ENCODE results near the gene AKAP9.
"Not testable (repeated sequence)": the region's sequence is repeated elsewhere in the genome, so short reads cannot be mapped to it uniquely, and the experiment has no call there.

AKAP9 gene

GRCh38 chr7:91976743-91977142, 36.1 kb downstream of the AKAP9 start:
- Histone ChIP-seq H3K36me3 (replicated peaks) (peaks cover 6% of the 10 kb centered on the region), H3K27me3 (replicated peaks) (no peaks in the 10 kb centered on the region), H3K4me3 (ENCODE audit: low read depth, low read length) (no peak overlapping the region), H3K27ac (no peak overlapping the region)
- TF ChIP-seq CTCF (IDR thresholded peaks at IDR 0.05; ENCODE audit: low read depth, low read length, missing control alignments) = no peak
- in situ Hi-C loops (cut with HindIII; ENCODE audit: low pct_ligation_motif_present, low sequenced_read_pairs) = no loop called here
- no peak for DNase-seq

DNA sequence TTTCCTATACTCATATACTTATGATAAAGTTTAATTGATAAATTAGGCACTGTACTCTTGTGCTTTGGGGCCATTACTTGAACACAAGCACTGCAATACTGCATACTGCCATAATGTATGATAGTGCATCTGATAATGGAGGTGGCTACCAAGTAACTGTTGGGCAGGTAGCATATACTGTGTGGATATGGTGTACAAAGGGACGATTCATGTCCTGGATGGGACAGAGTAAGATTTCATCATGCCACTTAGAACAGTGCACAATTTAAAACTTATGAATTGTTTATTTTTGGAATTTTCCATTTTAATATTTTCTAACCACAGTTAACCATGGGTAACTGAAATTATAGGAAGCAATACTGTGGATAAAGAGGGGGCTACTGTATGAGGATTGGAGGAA, 38.9 kb downstream of the AKAP9 start:
- Histone ChIP-seq H3K36me3 (replicated peaks) (peaks cover 8% of the 10 kb centered on the region), H3K27me3 (replicated peaks) (no peaks in the 10 kb centered on the region), H3K4me3 (ENCODE audit: low read depth, low read length) (no peak overlapping the region), H3K27ac (no peak overlapping the region)
- TF ChIP-seq CTCF (IDR thresholded peaks at IDR 0.05; ENCODE audit: low read depth, low read length, missing control alignments) = no peak
- in situ Hi-C loops (cut with HindIII; ENCODE audit: low pct_ligation_motif_present, low sequenced_read_pairs) = no loop called here
- no peak for DNase-seq

GRCh38 chr7:91982352-91982751, 41.7 kb downstream of the AKAP9 start:
- DNase-seq; H3K36me3 ChIP-seq (replicated peaks); in situ Hi-C loops (cut with HindIII; ENCODE audit: low pct_ligation_motif_present, low sequenced_read_pairs); H3K27me3 ChIP-seq (replicated peaks); H3K4me3 ChIP-seq (ENCODE audit: low read depth, low read length); H3K27ac ChIP-seq: not testable (repeated sequence)

GRCh38 chr7:91988213-91988612, 47.6 kb downstream of the AKAP9 start:
- in situ Hi-C loops (cut with HindIII; ENCODE audit: low pct_ligation_motif_present, low sequenced_read_pairs) = no loop called here
- H3K27ac ChIP-seq = no peak overlapping the region
- no peak for DNase-seq
- H3K36me3 ChIP-seq (replicated peaks) = peaks cover 1% of the 10 kb centered on the region
- no peak overlapping the region for H3K4me3 ChIP-seq (ENCODE audit: low read depth, low read length)
- TF ChIP-seq CTCF (IDR thresholded peaks at IDR 0.05; ENCODE audit: low read depth, low read length, missing control alignments) = no peak
- H3K27me3 ChIP-seq (replicated peaks) = no peaks in the 10 kb centered on the region

DNA sequence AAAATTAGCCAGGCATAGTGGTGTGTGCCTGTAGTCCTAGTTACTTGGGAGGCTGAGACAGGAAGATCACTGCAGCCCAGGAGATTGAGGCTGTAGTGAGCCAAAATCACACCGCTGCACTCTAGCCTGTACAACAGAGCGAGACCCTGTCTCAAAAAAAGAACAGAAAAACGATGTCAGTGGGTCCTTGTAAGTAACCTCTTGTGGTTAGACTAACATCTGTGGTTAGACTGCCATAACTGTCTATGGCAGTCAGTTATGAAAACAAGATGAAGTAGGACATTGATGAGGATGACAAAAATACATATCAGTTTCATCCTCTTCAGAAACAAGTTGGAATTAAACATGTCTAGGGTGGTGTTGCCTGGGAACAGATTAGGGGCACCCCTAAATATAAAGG, 53.3 kb downstream of the AKAP9 start:
- Histone ChIP-seq H3K4me3 (ENCODE audit: low read depth, low read length) (no peak overlapping the region), H3K27ac (no peak overlapping the region), H3K27me3 (replicated peaks) (no peaks in the 10 kb centered on the region), H3K36me3 (replicated peaks) (peaks cover 21% of the 10 kb centered on the region)
- in situ Hi-C loops (cut with HindIII; ENCODE audit: low pct_ligation_motif_present, low sequenced_read_pairs) = no loop called here
- no peak for TF ChIP-seq CTCF (IDR thresholded peaks at IDR 0.05; ENCODE audit: low read depth, low read length, missing control alignments)
- DNase-seq = no peak

- DNase-seq = no peak
- Histone ChIP-seq H3K27ac (no peak overlapping the region), H3K4me3 (ENCODE audit: low read depth, low read length) (no peak overlapping the region), H3K27me3 (replicated peaks) (no peaks in the 10 kb centered on the region), H3K36me3 (replicated peaks) (peaks cover 21% of the 10 kb centered on the region)
- in situ Hi-C loops (cut with HindIII; ENCODE audit: low pct_ligation_motif_present, low sequenced_read_pairs) = no loop called here
- no peak for TF ChIP-seq CTCF (IDR thresholded peaks at IDR 0.05; ENCODE audit: low read depth, low read length, missing control alignments)
Measured at GRCh38 chr7:91995391-91996105, 54.9 kb downstream of the AKAP9 start.
